GM18526 (cell line): ENCODE data around the gene NFIL3.

Experiments
- POLR2A ChIP-seq: IDR thresholded peaks from 3 replicates; pipeline ENCODE4 v1.6.1; 2011; ENCODE audit not compliant: insufficient read length; ENCODE audit errors: extremely low read depth

The NFIL3 gene

DNA sequence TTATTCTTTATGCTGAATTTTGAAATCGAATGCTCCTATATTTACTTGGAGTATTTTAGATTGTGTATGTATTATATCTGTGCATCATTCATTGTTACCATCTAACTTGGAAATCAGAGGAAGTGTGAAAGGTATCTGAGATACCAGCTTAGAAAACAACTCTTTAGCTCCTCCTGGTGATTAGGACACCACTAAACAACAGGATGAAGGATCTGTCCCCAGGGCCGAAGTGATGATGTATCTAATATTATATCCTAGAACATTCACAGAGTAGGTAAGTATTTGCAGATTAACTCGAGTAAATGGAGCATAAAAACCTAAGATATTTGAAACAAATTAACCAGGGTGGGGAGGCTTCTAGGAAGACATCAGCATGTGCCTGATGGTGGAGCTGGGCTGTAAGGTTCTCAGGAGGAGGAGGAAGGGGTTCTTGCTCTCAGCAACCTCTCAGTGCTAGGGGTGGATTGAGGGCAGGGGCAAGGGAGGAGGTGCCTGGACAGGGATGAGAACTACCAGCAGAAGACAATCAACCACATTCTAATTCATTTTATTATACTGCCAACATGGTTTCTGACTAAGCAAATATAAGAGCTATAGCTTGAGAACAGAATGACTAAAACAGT, 2.6 kb upstream of the NFIL3 start:
- no peak for TF ChIP-seq POLR2A

DNA sequence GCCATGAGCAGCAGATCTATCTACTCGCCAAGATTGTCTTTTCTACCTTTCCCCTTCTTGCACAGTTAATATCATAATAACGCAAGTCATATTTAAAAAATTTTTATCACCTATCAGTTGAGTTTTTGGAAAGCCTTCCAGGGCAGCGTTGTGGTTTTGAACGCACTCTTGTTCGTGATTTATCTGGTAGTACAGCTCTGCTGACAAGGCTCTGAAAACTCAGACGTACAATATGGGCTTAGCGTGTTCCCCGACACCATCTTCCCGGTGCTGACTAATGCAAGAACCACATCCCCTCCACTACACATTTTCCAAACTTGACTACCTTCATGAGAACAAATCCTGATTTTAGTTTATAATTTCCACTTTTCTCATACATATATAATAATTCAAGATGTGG, 1.6 kb upstream of the NFIL3 start:
- TF ChIP-seq POLR2A: no peak

DNA sequence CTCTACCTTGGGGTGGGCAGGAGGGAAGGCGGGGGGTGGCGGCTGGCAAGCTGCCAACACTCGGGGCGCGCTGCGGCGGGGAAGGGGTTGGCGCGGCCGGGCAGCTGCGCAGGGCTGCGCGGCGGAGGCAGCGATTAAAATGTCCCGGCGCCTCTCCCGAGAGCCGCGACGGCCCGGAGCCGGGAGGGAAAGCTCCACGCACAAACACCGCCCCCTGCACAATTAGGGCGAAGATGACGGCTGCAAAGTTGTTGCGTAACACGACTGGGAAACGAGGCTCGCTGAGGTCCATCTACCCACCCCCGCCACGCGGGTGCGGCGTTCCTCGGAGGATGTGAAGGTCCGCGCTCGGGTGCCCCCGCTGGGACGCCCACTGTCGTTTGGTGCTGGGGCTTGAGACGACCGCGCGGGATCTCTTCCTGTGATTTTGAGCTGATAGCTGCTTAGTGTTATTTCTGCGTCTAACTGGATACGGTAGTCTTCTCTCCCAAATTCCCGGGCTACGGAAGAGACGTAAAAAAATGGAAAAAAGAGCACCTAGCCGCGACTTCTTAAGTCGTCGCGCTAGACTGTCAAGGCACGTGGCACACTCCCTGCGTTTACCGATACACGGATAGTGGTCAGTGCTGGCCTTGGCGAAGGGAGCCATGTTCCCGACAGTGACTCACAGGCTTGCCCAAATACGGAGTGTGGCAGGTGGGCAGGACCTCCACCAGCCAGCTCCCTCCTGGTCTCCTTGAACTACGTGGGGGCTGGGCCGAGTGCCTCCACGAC, 958 bp upstream of the NFIL3 start:
- TF ChIP-seq POLR2A: no peak

DNA sequence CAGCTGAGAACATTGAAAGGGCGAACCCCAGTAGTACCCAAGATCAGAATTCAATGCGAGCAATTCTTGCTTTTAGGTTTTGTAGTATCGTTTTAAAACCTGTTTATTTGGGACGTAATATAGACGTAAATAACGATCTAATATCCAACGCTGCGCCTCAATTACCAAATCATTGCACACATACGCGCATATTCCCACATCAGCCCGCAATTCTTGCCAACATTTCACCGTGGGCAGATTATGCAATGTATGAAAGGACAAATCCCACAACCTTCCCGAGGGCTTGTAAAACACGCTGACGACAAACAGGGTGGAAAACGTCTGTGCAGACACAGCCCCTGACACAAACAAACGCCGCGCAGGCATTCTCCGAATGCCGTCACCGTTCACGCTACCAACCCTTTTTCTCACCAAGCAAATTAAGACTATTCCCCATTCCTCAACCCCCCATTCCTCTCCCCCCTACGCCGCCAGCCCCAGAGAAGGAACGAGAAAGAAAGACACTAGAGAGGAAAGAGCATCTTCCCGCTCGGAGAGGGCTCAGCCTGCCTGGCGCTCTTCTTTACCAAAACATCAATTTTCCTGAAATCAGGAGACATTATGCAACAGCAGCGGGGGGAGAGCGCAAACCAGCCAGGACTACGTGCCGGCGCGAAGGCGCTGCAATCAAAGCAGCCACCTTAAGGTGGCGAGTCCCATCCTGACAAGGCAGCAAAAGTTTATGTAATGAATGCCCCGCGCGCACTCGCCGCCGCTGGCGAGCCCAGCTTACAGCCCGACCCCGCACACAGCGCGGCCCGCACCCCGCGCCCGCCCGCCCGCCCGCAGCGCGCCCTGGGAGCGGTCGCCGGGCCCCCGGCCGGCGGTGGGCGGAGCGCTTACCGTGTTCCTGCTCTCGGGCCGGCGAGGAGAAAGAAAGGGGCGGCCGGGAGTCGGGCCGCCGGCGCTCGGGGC, 597 bp downstream of the NFIL3 start:
- no peak for TF ChIP-seq POLR2A

DNA sequence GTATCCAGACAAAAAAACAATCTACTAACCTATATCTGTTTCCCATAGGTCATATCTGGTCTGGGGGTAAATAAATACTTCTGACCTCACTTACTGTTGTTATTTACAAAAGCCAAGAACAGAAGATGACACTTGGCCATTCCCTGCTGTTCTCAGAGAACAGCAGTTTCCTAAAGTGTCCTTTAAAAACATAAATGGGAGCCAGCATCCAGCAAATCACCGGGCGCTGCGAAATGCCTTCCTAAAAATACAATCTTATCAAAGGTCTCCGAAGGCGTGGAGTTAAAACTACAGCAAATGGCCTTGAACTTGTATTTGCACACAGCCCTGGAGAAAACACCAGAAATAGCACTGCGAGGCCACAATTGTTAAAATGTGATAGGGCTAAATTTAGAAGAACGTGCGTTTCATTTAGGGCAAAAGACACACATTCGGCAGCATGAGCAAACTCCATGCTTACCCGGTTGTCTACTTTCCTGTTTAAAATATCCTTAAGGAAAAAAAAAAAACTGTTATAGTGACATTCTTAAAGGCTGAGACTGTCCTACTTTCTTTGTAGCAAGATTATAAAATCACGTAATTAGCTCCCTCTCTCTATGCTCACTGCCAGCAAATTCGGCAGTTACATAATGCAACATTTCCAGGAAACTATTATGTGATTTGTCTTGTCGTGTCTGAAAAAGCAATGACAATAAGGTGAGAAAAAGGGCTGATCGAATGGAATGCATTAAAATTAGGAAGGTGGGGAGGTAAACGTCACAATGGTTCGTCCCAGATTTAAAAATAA, 1.5 kb downstream of the NFIL3 start:
- TF ChIP-seq POLR2A: no peak

DNA sequence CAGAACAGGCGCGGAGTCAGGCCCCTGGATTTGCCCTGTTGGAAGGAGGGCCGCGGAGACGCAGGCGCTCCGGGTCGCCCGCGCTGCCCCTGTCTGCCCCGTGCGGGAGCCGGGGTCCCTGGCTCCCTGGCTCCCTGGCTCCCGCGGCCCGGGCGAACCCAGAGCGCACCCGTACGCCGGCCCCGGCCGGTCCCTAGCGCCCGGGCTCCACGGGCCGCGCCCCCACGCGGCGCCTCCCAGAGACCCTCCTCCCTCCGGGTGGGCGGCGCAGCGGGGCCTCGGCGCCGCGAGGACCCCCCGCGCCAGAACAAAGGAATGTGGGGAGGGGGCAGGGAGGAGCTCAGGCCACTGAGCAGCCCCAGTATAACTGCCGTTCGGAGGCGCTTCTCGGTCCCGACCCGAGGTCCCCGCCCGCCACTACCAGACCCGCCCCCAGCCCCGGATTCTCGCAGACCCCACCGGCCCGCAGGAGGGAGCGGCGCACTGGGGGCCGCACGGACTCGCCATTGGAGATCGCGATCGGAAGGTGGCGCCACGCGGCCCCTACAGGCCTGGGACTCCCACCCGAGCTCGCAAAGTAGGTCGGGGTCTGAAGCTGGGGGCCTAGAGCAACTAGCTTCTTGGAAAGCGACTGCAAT, 2.4 kb downstream of the NFIL3 start:
- TF ChIP-seq POLR2A: no peak

DNA sequence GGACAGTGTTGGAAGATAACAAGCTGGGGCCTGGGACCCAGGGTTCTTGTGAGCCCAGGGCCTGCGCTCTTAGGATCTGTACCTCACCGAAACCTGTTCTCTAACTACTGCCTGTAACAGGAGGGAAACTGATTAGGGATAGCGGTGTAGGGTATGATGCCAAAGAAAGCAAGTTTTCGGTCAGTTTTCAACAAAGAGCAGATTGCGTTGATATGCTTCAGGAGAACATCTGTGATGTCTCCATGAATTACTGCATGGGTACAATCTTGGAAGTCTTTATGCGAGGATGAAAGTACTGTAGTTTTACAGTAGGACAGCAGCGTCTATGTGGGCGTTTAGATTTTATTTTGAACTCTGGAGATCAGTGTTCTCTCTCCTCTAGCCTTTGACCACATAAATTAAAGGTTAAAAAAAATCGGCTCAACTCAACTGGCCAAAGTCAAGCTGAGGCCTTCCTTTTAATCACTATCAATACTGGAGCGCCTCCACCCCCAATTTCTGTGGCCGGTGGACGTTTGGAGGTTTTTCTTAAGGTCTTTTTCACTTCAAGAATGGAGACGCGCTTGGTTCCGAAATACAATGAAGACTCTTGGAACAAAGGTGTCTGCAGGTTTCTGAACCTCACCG, 3.0 kb downstream of the NFIL3 start:
- TF ChIP-seq POLR2A: no peak

DNA sequence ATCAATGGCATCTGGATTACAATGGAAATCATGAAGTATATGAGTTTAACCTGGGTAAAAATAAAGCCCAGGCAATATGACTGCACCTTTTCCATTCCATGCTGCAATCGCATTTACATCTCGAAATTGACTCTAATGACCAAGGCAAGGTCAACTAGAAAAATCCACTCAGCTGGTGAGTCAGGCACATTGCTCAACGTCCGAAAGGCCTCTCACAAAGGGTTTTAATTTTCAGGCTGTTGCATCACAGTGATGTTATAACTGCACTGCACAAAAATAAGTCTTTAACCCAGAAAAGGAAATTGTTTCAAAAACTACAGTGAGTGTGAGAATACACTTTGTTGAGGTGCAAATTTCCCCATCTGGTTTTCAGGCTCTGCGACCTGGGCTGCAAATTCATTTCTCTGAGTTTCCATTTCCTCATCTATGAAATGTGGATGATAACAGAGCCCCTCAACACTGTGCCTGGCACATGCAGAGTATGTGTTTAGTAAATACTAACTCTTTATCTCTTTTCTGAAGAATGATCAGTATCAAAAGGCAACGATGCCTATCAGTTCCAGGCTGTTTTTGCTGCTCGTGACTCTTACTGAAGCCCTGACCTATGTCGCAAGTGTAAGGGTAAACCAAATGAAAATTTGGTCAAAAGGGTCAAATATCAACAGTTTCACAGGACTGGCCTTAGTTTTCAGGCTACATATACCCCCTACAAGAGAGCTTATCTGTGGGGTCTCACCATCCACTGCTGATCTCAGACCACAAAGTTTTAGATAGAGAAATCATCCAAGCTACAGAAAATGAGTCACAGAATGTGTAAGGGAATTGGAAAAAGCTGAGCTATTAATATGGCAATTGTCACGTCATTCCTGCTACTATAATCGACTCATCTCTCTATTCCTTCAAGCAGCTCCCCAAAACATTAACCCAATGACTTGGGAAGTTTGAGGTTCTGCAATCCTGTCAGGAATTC, 4.1 kb downstream of the NFIL3 start:
- TF ChIP-seq POLR2A: no peak

DNA sequence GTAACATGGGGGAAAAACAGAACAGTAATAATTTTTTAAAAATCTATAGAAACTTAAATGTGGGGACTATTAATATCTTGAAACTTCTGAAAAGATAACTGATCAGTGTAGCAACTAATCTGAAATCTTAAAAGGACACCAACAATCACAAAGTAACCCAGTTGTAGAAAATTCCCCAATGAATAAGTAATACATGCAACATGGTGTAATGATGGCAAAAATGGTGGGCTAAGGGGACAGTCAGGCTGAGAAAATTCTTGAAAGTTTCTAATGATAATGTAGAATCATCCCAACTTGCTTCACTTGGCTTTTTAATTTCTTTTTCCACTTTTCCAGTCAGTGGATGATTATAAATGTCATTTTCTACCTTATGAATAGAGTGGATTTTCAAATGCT, 5.4 kb downstream of the NFIL3 start:
- no peak for TF ChIP-seq POLR2A

DNA sequence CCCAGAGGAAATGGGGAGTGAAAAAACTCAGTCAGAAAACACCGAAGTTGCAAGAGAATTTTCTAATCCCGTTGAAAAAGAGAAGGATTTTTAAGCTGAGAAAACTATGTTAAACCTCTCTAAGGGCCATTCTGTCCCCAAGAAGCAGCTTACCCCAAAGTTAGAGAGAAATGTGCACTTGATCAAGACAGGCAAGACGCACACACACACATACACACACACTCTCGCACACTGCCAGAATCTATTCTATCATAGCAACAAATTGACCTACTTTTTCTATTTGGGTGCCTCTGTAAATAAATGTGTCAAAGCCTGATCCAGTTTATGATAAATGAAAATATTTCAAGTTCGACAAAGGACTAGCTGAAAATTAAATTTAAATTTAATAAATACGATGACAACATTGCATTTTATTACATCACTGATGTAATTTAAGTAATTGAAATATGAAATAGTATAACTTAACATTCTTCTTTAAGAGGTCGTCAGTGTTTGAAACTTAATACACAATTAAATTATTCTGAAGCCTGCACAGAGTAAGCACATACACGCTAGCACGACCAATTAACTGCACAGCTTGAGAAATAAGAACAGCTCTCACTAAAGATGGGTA, 5.9 kb downstream of the NFIL3 start:
- TF ChIP-seq POLR2A: no peak

DNA sequence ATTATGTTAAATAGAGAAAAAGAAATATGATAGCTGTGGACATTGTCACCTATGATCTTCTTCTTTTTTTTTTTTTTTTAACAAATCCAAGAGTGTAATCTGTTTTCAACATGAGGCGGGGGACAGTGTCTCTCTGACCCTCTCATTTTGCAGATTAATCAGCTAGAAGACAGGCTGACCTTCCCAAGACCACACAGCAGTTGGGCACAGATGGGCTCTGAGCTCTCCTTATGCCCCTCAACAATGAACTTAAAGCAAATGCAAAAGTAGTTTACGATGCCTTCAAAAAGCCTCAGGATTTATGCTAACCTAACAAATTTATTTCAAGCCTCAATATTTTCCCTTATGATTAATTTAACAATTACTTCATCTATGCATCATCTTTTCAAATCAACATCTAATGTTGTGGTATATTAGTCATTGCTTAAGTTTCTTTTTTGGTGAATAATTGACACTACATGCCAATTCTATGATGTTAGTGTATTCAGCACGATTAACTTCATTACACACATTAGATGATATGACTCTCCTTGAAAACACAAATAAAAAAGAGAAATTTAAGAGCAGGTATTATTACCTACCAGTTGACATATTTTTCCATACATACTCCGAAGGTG, 7.4 kb downstream of the NFIL3 start:
- TF ChIP-seq POLR2A: no peak

DNA sequence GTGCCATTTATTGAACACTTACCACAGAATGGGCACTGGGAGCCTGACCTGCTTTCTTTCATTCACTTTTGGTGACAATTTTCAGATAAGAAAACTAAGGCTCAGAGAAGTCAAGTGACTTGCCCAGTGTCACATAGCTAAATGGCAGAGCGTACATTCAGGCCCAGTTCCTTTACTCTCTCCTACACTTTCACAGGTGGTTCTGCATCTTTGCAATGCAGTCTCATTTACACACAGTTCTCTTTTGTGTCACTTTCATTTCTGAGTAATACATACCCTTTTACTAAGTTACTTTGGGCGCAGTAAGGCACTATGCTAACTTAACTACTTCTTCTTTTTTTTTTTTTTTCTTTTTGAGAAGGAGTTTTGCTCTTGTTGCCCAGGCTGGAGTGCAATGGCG, 8.3 kb downstream of the NFIL3 start:
- no peak for TF ChIP-seq POLR2A
